GM23338 (cell line): ENCODE data around the gene THBS1. TPM values are rescaled to one million over a fixed set of nuclear protein-coding genes. Genes with fewer than 3 reads are reported as not detected.

Experiments used
- polyA plus RNA-seq: library from polyadenylated mRNA; unstranded; fragments of >200 nt; fragmentation: Nextera tagmentation; extraction: Ambion mirVana; gene quantifications from 2 replicates; pipeline ENCODE4 v1.2.1, GENCODE V29; 2016
- total RNA-seq: library from RNA; depleted of rRNA; stranded (reverse); fragments of >200 nt; shearing (Covaris generic); gene quantifications from 2 replicates; pipeline ENCODE4 v1.2.3, GENCODE V29; 2014; rRNA removed

The THBS1 gene
- total and polyA plus RNA-seq, 2 experiments from 2014 or later: 21.7 to 81.9 TPM

Other genes with a start within 250 kb of the THBS1 start
- gene FSIP1, start 201.8 kb downstream of the THBS1 start, total RNA-seq: 0.70 and 2.1 TPM in 2 replicates
- gene FSIP1, start 201.8 kb downstream of the THBS1 start, polyA plus RNA-seq: 0.68 and 0.92 TPM in 2 replicates